Natural killer cell treated with Interleukin-12 subunit alpha and Interleukin-12 subunit beta and Interleukin-15 and Interleukin-18, amount 100 ng/mL, for 72 hours (primary cell): Measurements from ENCODE around the gene STARD4. TPM values are rescaled to one million over a fixed set of nuclear protein-coding genes. Genes with fewer than 3 reads are reported as not detected.
A peak's percentile ranks its signal among the peaks of the same experiment; 100 is the strongest.

Experiments used
- ATAC-seq, 2 donors: fragments of 150-1000 bp; cut with Tn5 transposase in 1 of 2; sonication (Bioruptor Pico), chemical (Tn5 transposase) in 1 of 2; 2 replicates each; pipeline ENCODE4 v1.10.0; 2021
- DNase-seq: peaks from one replicate; pipeline ENCODE4 v3.0.0; 2022; ENCODE audit warnings: low spot score
- H3K27ac Mint-ChIP-seq, 2 donors: 1 replicate in 1 of 2; 2 replicates in 1 of 2; pipeline ENCODE4 v1.8.0; 2022; ENCODE audit warnings: mixed read lengths in 2 of 2, mild to moderate bottlenecking in 1 of 2, moderate library complexity in 1 of 2
- H3K27me3 Mint-ChIP-seq, 2 donors: 1 replicate in 1 of 2; 2 replicates in 1 of 2; pipeline ENCODE4 v1.8.0; 2022; ENCODE audit warnings: mixed read lengths in 2 of 2
- H3K36me3 Mint-ChIP-seq: one replicate; pipeline ENCODE4 v1.8.0; 2022; ENCODE audit warnings: mixed read lengths
- H3K4me1 Mint-ChIP-seq, 2 donors: 1 replicate in 1 of 2; 2 replicates in 1 of 2; pipeline ENCODE4 v1.8.0; 2022; ENCODE audit warnings: low read depth in 2 of 2, mixed read lengths in 2 of 2, mild to moderate bottlenecking in 1 of 2
- H3K4me3 Mint-ChIP-seq: one replicate; pipeline ENCODE4 v1.8.0; 2022; ENCODE audit warnings: mixed read lengths
- H3K9me3 Mint-ChIP-seq: 2 replicates; pipeline ENCODE4 v1.8.0; 2022; ENCODE audit warnings: mixed read lengths
- total RNA-seq, 2 donors: library from RNA; stranded (reverse); gene quantifications; one replicate each; pipeline ENCODE4 v1.2.3, GENCODE V29; 2022

The STARD4 gene
- total RNA-seq, 2 donors from 2014 or later: 41.6 to 102 TPM

DNA sequence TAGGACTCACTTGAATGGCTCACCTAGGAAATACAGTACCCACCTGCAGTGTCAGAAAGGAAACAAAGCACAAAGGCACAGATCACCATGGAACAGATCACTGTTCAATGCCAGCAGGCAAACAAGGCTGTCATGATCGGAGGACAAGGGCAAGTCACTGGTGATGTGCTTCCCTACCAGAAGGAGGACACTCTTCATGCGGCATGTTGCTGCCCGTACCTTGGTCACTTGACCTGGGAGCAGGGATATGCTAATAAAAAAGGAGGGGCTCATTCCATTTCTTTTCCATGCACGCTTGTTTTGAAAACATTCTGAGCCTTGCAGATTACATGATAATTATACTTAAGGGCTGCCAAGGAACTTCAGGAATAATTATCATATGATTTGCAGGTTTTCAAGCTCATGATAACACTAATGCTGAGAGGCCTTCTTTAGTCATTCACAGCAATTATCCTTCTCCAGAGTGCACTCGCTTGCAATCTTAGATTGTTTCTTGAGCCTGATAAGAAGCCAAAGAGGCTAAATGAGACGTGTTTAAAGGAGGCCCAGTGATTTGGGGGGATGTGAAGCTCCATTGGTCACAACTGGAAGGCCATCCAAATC, 36.1 kb upstream of the STARD4 start:
- no peaks in the 10 kb centered on the region for H3K9me3 Mint-ChIP-seq
- ATAC-seq (no peak), DNase-seq (no peak)
- H3K27ac Mint-ChIP-seq: no peak overlapping the region
- no peak overlapping the region for H3K4me3 Mint-ChIP-seq
- peaks cover 19 to 21% of the 10 kb centered on the region in 2 donors for H3K4me1 Mint-ChIP-seq
- H3K36me3 Mint-ChIP-seq: no peaks in the 10 kb centered on the region
- peaks cover 0 to 3% of the 10 kb centered on the region in 2 donors for H3K27me3 Mint-ChIP-seq

DNA sequence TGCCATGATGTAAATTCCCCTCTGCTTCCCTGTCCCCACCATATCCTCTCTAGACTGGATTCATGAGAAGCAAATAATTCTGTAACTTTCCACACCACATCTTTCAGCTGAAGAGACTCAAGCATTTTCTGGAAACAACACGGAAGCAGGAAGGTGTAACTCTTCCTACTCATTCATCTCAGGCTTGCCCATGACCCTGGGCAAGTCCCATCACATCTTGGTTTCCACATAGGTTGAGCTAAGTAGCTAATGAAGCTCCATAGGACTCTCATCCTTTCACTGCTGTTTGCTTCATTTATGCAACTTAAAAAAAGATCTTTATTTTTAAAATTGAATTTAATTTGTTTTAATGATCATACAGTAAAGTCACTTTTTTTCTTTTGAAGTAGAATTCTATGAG, 32.7 kb upstream of the STARD4 start:
- Mint-ChIP-seq H3K4me3 (no peak overlapping the region), H3K27me3 (peaks cover 14 to 23% of the 10 kb centered on the region in 2 donors), H3K4me1 (peaks cover under 1% of the 10 kb centered on the region in 2 donors), H3K36me3 (no peaks in the 10 kb centered on the region), H3K9me3 (no peaks in the 10 kb centered on the region), H3K27ac (no peak overlapping the region)
- ATAC-seq: no peak
- DNase-seq: no peak

GRCh38 chr5:111537141-111538024, 25.0 kb upstream of the STARD4 start:
- no peak overlapping the region for H3K27ac Mint-ChIP-seq
- no peak overlapping the region for H3K4me3 Mint-ChIP-seq
- H3K4me1 Mint-ChIP-seq: no peaks in the 10 kb centered on the region
- no peaks in the 10 kb centered on the region for H3K9me3 Mint-ChIP-seq
- ATAC-seq (no peak), DNase-seq (no peak)
- H3K27me3 Mint-ChIP-seq: peaks cover 20 to 42% of the 10 kb centered on the region in 2 donors
- no peaks in the 10 kb centered on the region for H3K36me3 Mint-ChIP-seq

DNA sequence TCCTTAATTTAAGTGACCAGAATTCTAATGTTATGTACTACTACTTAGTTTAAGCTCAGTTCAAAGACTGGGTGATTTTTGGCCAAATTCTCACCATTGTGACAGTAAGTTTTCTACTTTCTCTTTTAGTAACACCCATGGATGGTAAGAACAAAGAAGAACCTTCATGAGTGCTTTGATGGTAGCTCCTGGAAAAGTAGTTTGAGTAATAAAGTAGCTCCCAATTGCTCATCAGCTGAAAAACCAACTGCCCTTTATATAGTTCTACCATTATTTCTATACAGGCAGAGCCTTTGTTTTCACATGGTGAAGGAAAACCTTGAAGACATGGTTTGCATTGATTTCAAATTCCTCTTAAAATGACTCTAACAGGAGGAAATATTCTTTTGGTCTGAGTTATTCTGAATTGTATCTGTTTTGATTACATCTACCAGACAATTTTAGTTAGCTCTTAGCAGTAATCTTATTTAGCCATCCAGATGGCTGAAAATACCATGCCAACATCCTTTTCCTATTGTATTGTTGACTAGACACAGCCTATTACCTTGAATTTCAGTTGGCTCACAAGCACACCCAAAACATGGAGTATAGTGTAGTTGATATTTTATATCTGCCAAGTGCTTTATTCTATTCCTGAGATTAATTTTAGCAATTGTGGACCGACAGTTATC, 23.7 kb upstream of the STARD4 start:
- H3K9me3 Mint-ChIP-seq: no peaks in the 10 kb centered on the region
- H3K4me3 Mint-ChIP-seq: no peak overlapping the region
- no peak overlapping the region for H3K27ac Mint-ChIP-seq
- DNase-seq (no peak), ATAC-seq (no peak)
- H3K4me1 Mint-ChIP-seq: no peaks in the 10 kb centered on the region
- H3K27me3 Mint-ChIP-seq: peaks cover 15 to 31% of the 10 kb centered on the region in 2 donors
- H3K36me3 Mint-ChIP-seq: no peaks in the 10 kb centered on the region

DNA sequence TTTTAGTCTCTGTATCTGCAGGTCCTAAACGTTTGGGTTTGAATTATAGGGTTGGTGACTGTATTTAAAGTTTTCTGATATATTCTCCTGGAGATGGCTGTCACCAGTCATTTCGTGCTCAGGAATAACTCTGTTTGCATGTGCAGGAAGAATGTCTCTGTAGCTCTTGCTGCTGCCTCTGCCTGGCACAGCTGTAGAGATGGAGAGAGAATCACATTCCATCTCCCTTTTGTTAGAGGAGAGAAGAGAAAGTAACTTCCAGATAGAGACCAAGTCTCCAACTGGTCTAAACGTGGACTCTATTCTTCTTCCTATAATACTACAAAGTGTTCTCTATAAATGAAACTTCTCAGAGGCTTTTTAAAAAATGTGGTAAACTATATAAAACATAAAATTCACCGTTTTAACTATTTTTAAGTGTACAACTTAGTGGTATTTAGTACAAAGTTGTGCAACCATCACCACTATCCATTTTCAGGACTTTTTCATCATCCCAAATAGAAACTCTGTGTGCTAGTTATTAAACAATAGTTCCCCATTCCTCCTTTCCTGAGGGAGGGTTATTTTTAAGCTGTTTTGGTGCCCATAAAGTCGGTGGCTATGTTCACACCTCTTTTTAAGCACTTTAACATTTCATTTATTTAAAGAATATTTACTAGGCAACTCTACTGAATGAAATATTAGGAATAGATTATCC, 20.7 kb upstream of the STARD4 start:
- H3K4me1 Mint-ChIP-seq: peaks cover 9 to 10% of the 10 kb centered on the region in 2 donors
- ATAC-seq: no peak
- peaks cover 3 to 11% of the 10 kb centered on the region in 2 donors for H3K27me3 Mint-ChIP-seq
- H3K36me3 Mint-ChIP-seq: no peaks in the 10 kb centered on the region
- no peak overlapping the region for H3K4me3 Mint-ChIP-seq
- no peak for DNase-seq
- peak overlapping the region in 1 of 2 donors; percentile 36 for H3K27ac Mint-ChIP-seq
- H3K9me3 Mint-ChIP-seq: no peaks in the 10 kb centered on the region

DNA sequence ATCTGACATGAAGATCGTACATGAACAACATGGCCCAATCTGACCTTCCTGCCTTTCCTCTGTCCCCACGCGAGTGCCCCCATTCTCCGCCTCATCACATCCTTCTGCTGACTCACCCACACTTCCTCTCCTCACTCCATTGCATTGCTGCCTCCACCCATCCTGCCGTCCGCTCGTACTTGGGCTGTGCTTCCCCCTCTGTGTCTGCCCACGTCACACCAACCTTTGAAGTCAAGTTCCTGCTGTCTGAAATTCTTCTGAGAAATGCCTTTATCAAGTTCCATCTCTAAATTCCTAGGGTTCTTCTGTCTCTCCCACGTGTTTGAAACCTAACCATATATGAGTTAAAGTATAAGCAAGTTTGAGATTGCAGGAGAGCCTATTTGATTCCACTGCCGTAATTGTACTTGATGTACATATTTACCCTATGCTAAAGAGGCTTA, 18.0 kb upstream of the STARD4 start:
- Mint-ChIP-seq H3K9me3 (no peaks in the 10 kb centered on the region), H3K4me3 (peak overlapping the region; percentile 70), H3K27ac (peak overlapping the region; percentile 78 to 83), H3K27me3 (peaks cover under 1 to 3% of the 10 kb centered on the region in 2 donors), H3K4me1 (peaks cover 9 to 10% of the 10 kb centered on the region in 2 donors), H3K36me3 (no peaks in the 10 kb centered on the region)
- DNase-seq (peak; percentile 91), ATAC-seq (peak; percentile 100)

DNA sequence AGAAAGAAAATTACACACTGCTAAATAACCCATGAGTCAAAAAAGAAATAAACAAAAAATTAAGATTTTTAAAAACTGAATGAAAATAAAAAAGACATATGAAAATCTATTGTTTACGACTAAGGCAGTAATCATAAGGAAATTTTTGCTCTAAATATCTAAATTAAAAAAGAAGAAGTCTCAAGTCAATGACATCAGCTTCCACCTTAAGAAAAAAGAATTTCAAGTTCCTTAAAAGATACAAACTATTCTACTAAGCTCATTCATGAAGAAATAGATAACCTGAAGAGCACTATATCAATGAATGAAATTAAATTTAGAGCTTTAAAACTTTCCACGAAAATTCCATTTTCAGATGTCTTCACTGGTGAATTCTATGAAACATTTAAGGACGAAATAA, 15.7 kb upstream of the STARD4 start:
- Mint-ChIP-seq H3K27me3 (peaks cover 0 to 3% of the 10 kb centered on the region in 2 donors), H3K36me3 (no peaks in the 10 kb centered on the region), H3K27ac (no peak overlapping the region), H3K4me1 (peaks cover 9 to 10% of the 10 kb centered on the region in 2 donors), H3K4me3 (no peak overlapping the region), H3K9me3 (no peaks in the 10 kb centered on the region)
- DNase-seq (no peak), ATAC-seq (no peak)

GRCh38 chr5:111520908-111521307, 8.6 kb upstream of the STARD4 start:
- no peak overlapping the region for H3K27ac Mint-ChIP-seq
- H3K4me1 Mint-ChIP-seq: peaks cover 0 to 4% of the 10 kb centered on the region in 2 donors
- no peaks in the 10 kb centered on the region for H3K36me3 Mint-ChIP-seq
- H3K27me3 Mint-ChIP-seq: no peaks in the 10 kb centered on the region
- ATAC-seq (no peak), DNase-seq (no peak)
- no peaks in the 10 kb centered on the region for H3K9me3 Mint-ChIP-seq
- H3K4me3 Mint-ChIP-seq: no peak overlapping the region

DNA sequence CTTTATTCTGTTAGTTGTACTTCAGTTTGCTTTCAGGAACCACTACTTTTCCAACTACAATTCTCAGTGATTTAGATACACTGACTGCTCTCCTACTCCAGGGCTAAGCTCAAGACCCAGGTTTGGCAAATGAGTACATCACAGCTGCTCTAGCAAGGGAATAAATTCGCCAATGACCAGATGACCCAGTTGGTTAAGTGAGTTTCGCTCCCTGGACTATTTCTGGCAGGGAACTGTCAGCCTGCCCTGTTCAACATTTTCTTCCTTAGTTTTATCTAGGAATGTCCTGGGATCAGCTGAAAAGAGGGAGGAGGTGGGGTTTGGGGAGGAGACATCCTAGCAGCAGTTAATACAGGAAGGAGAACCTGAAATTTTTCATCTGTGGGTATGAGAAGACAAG, 6.4 kb upstream of the STARD4 start:
- Mint-ChIP-seq H3K4me3 (no peak overlapping the region), H3K27ac (peak overlapping the region in 1 of 2 donors; percentile 69), H3K4me1 (peaks cover 5 to 8% of the 10 kb centered on the region in 2 donors), H3K36me3 (no peaks in the 10 kb centered on the region), H3K27me3 (no peaks in the 10 kb centered on the region), H3K9me3 (no peaks in the 10 kb centered on the region)
- ATAC-seq (no peak), DNase-seq (no peak)

- Mint-ChIP-seq H3K27me3 (no peaks in the 10 kb centered on the region), H3K9me3 (no peaks in the 10 kb centered on the region), H3K36me3 (no peaks in the 10 kb centered on the region), H3K4me3 (no peak overlapping the region), H3K4me1 (peaks cover 10 to 12% of the 10 kb centered on the region in 2 donors), H3K27ac (peak overlapping the region in 1 of 2 donors; percentile 69)
- DNase-seq (no peak), ATAC-seq (peak in 1 of 2 donors; percentile 74)
These were observed 5.6 kb upstream of the STARD4 start for GRCh38 chr5:111517853-111518501.

DNA sequence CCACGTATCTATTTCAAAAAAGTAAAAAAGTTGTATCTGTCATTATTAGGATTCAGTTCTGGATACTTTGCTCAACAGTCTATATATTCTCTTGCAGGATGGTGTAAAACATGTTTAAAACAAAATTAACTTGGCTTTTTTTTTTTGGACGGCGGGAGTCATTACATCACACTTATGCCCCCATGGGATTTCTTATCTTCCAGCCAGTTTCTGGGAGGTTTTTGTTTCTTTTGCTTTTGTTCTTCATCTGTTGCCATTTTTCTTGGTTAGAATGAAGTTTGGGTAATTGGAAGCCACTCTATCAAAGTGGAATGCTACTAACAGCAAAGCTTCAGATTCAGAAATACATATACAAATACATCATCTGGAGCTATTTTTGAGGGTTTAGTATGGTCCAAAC, 1.8 kb upstream of the STARD4 start:
- Mint-ChIP-seq H3K27me3 (no peaks in the 10 kb centered on the region), H3K4me1 (peaks cover 28 to 40% of the 10 kb centered on the region in 2 donors), H3K9me3 (no peaks in the 10 kb centered on the region), H3K4me3 (peak overlapping the region; percentile 29), H3K36me3 (no peaks in the 10 kb centered on the region), H3K27ac (peak overlapping the region in 1 of 2 donors; percentile 63)
- DNase-seq: no peak
- ATAC-seq: no peak

DNA sequence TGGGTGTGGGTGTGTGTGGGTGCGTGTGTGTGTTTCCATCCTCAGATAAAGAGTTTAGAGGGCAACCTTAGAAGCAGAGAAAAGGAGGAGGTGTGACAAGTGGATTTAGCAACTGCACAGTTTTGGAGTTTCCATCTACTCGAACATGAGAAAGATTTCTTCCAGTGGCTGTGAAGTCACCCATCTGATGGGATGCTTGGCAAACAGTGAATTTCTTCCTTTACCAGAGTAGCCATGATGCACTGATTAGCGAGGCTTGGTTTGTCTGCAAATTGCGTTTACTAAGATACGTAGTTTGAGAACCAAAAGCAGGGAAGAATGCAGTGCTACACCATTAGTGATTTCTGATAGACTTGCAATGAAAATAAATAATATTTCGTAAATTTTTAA, 791 bp upstream of the STARD4 start:
- ATAC-seq: no peak
- Mint-ChIP-seq H3K4me1 (peaks cover 32 to 45% of the 10 kb centered on the region in 2 donors), H3K4me3 (peak overlapping the region; percentile 96), H3K27me3 (no peaks in the 10 kb centered on the region), H3K27ac (peak overlapping the region; percentile 88 to 97), H3K36me3 (no peaks in the 10 kb centered on the region), H3K9me3 (no peaks in the 10 kb centered on the region)
- DNase-seq: peak; percentile 72

DNA sequence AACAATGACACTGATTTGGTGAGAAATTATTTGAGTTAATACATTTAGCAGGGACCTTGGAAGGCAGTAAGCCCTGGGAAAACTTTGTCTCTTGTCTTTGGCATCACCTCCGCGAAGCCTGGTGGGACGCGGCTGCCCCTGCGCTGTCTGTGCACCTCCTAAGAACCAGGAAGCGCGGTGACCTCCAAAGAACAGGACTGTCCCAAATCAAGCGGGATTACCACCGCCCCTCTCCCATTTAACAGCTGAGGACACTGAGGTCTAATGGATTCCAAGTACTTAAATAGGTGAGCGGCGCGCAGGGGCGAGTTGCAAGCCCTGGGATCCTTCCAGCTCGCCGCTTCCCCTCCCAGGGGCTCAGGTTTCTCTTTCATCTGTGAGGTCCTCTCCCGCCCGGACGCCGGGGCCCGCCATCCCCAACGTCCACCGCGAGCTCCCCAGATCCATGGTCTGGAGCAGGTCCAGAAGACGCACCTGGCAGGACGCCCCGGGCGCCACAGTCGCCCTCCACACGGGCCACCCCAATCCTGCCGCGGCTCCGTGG, 432 bp downstream of the STARD4 start:
- peak overlapping the region; percentile 96 for H3K4me3 Mint-ChIP-seq
- peak; percentile 34 to 46 for ATAC-seq
- no peaks in the 10 kb centered on the region for H3K27me3 Mint-ChIP-seq
- peaks cover 38 to 57% of the 10 kb centered on the region in 2 donors for H3K4me1 Mint-ChIP-seq
- H3K9me3 Mint-ChIP-seq: no peaks in the 10 kb centered on the region
- H3K36me3 Mint-ChIP-seq: no peaks in the 10 kb centered on the region
- H3K27ac Mint-ChIP-seq: peak overlapping the region; percentile 88 to 97
- DNase-seq: peak; percentile 63
